ENCODE data around the gene NELL1.

DNA sequence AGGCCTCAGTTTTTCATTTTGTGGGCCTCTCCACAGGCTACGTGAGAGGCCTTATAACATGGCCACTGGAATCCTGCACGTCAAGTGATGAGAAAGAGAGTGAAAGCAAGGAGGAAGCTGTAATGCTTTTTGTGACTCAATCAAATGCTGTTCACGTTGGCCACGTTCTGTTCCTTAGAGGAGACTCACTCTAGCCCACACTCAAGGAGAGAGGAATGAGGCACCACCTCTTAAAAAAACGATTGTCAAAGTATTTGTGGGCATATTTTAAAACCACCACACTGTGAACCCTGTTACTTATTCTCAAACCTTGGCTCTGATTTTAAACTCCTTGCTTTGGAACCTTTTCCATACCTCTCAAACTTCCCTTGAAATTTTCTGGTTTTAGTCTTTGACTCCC lies 705.0 kb downstream of the NELL1 start:
- TF ChIP-seq CTCF (IDR thresholded peaks at IDR 0.05) (no peak), POLR2AphosphoS5 (IDR thresholded peaks at IDR 0.05; ENCODE audit: low read depth, low read length) (no peak), SIN3A (IDR thresholded peaks at IDR 0.05; ENCODE audit: borderline replicate concordance, insufficient read depth, low read depth, low read length) (no peak)
- TF ChIP-seq, protein P1, sequence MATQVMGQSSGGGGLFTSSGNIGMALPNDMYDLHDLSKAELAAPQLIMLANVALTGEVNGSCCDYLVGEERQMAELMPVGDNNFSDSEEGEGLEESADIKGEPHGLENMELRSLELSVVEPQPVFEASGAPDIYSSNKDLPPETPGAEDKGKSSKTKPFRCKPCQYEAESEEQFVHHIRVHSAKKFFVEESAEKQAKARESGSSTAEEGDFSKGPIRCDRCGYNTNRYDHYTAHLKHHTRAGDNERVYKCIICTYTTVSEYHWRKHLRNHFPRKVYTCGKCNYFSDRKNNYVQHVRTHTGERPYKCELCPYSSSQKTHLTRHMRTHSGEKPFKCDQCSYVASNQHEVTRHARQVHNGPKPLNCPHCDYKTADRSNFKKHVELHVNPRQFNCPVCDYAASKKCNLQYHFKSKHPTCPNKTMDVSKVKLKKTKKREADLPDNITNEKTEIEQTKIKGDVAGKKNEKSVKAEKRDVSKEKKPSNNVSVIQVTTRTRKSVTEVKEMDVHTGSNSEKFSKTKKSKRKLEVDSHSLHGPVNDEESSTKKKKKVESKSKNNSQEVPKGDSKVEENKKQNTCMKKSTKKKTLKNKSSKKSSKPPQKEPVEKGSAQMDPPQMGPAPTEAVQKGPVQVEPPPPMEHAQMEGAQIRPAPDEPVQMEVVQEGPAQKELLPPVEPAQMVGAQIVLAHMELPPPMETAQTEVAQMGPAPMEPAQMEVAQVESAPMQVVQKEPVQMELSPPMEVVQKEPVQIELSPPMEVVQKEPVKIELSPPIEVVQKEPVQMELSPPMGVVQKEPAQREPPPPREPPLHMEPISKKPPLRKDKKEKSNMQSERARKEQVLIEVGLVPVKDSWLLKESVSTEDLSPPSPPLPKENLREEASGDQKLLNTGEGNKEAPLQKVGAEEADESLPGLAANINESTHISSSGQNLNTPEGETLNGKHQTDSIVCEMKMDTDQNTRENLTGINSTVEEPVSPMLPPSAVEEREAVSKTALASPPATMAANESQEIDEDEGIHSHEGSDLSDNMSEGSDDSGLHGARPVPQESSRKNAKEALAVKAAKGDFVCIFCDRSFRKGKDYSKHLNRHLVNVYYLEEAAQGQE (IDR thresholded peaks at IDR 0.05; ENCODE audit: insufficient read depth in 1 of 2, low read depth in 2 of 2, low read length in 1 of 2) = no peak
